Fibroblast of lung (primary cell): Measurements from ENCODE around the gene ASPN. TPM values are rescaled to one million over a fixed set of nuclear protein-coding genes. Genes with fewer than 3 reads are reported as not detected.

Experiments
- DNase-seq, 2 donors: peaks; one replicate each; pipeline versions ENCODE4 v3.0.0 to v3.0.0-alpha.2; 2010; ENCODE audit warnings: low read depth in 2 of 2
- H2AFZ ChIP-seq: 2 replicates; pipeline ENCODE4 v1.5.1; 2012; ENCODE audit warnings: low read length, control low read depth, inconsistent platforms
- H3K27ac ChIP-seq: 2 replicates; pipeline ENCODE4 v1.5.1; 2011; ENCODE audit warnings: low read length, control low read depth; ENCODE audit not compliant: insufficient read depth
- H3K27me3 ChIP-seq: 2 replicates; pipeline ENCODE4 v1.5.1; 2011; ENCODE audit warnings: mild to moderate bottlenecking, low read length; ENCODE audit not compliant: control insufficient read depth, insufficient read depth
- H3K36me3 ChIP-seq: 2 replicates; pipeline ENCODE4 v1.5.1; 2011; ENCODE audit warnings: low read length; ENCODE audit not compliant: control insufficient read depth, insufficient read depth
- H3K4me1 ChIP-seq: 2 replicates; pipeline ENCODE4 v1.5.1; 2011; ENCODE audit warnings: low read length; ENCODE audit not compliant: control insufficient read depth, insufficient read depth; ENCODE audit errors: extremely low read depth
- H3K4me2 ChIP-seq: 2 replicates; pipeline ENCODE4 v1.5.1; 2011; ENCODE audit warnings: low read length, control low read depth; ENCODE audit not compliant: insufficient read depth; ENCODE audit errors: extremely low read depth
- H3K4me3 ChIP-seq, 4 experiments: fragments of 200-600 bp in 1 of 4; sonication (generic) in 1 of 4; replicated peaks in 1 of 4; 2 replicates each; pipeline ENCODE4 v1.5.1; 2011 to 2016; ENCODE audit warnings: low read length in 4 of 4, low read depth in 3 of 4, mild to moderate bottlenecking in 3 of 4, control low read depth in 2 of 4, inconsistent platforms in 1 of 4, mixed read lengths in 1 of 4; ENCODE audit not compliant: insufficient read depth in 1 of 4; ENCODE audit errors: control extremely low read depth in 1 of 4
- H3K79me2 ChIP-seq: 2 replicates; pipeline ENCODE4 v1.5.1; 2012; ENCODE audit warnings: mild to moderate bottlenecking, low read length, inconsistent platforms; ENCODE audit not compliant: control insufficient read depth, insufficient read depth
- H3K9ac ChIP-seq: 2 replicates; pipeline ENCODE4 v1.5.1; 2011; ENCODE audit warnings: mild to moderate bottlenecking, low read length, control low read depth; ENCODE audit not compliant: insufficient read depth
- H3K9me3 ChIP-seq: 2 replicates; pipeline ENCODE4 v1.5.1; 2012; ENCODE audit warnings: low read depth, low read length; ENCODE audit not compliant: control insufficient read depth, insufficient read depth
- H4K20me1 ChIP-seq: 2 replicates; pipeline ENCODE4 v1.5.1; 2011; ENCODE audit warnings: low read length; ENCODE audit not compliant: control insufficient read depth, insufficient read depth; ENCODE audit errors: extremely low read depth
- EZH2 ChIP-seq: IDR thresholded peaks from 2 replicates; pipeline ENCODE4 v1.5.1; 2012; ENCODE audit warnings: low read length, control low read depth, mild to moderate bottlenecking; ENCODE audit errors: missing control alignments
- polyA plus RNA-seq, 2 donors: library from polyadenylated mRNA; depleted of rRNA in 1 of 2; stranded (reverse) in 1 of 2; unstranded in 1 of 2; fragments of >200 nt; gene quantifications; 2 replicates each; pipeline ENCODE4 v1.2.1, GENCODE V29; 2011 to 2012; ENCODE audit warnings: missing spikeins in 1 of 2
- total RNA-seq: library from RNA; depleted of rRNA; stranded (reverse); fragments of >200 nt; gene quantifications from 2 replicates; pipeline ENCODE4 v1.2.1, GENCODE V29; 2014
- TF ChIP-seq, protein P1 (sequence below), 2 donors: IDR thresholded peaks in 1 of 2; conservative IDR thresholded peaks in 1 of 2; 1 replicate in 1 of 2; 2 replicates in 1 of 2; pipeline ENCODE4 v1.5.1; 2011 to 2012; ENCODE audit warnings: low read length in 2 of 2, control low read depth in 1 of 2, inconsistent platforms in 1 of 2, low read depth in 1 of 2, mild to moderate bottlenecking in 1 of 2

ASPN gene
- total and polyA plus RNA-seq, 2 donors (not counting 1 experiment from before 2014, with no cell fraction given): 5.5 to 10.4 TPM

DNA sequence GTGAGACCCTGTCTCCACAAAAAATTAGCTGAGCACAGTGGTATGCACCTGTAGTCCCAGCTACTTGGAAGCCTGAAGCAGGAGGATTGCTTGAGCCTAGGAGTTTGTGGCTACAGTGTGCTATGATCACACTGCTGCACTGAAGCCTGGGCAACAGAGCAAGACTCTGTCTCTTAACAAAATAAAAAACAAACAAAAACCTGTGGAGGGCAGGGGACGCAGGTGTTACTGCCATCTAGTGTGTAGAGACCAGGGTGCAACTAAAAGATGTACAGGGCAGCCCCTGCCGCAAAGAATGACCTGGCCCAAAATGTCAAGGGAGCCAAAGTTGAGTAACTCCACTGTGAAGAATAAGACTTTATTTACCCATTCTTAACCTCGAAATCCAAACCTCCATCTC is 27.1 kb downstream of the ASPN start:
- Histone ChIP-seq H3K27ac (no peak overlapping the region), H3K36me3 (no peaks in the 10 kb centered on the region), H3K4me1 (no peaks in the 10 kb centered on the region), H3K79me2 (no peaks in the 10 kb centered on the region), H3K27me3 (no peaks in the 10 kb centered on the region), H3K9ac (no peak overlapping the region), H2AFZ (no peak overlapping the region), H3K4me3 (no peak overlapping the region), H3K9me3 (no peaks in the 10 kb centered on the region), H4K20me1 (no peaks in the 10 kb centered on the region), H3K4me2 (no peak overlapping the region)
- TF ChIP-seq, protein P1, sequence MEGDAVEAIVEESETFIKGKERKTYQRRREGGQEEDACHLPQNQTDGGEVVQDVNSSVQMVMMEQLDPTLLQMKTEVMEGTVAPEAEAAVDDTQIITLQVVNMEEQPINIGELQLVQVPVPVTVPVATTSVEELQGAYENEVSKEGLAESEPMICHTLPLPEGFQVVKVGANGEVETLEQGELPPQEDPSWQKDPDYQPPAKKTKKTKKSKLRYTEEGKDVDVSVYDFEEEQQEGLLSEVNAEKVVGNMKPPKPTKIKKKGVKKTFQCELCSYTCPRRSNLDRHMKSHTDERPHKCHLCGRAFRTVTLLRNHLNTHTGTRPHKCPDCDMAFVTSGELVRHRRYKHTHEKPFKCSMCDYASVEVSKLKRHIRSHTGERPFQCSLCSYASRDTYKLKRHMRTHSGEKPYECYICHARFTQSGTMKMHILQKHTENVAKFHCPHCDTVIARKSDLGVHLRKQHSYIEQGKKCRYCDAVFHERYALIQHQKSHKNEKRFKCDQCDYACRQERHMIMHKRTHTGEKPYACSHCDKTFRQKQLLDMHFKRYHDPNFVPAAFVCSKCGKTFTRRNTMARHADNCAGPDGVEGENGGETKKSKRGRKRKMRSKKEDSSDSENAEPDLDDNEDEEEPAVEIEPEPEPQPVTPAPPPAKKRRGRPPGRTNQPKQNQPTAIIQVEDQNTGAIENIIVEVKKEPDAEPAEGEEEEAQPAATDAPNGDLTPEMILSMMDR (conservative IDR thresholded peaks at IDR 0.05 in 1 of 2, IDR thresholded peaks at IDR 0.05 in 1 of 2; ENCODE audit: low read depth in 1 of 2, low read length in 2 of 2): no peak
- TF ChIP-seq EZH2: no peak
- DNase-seq: no peak

DNA sequence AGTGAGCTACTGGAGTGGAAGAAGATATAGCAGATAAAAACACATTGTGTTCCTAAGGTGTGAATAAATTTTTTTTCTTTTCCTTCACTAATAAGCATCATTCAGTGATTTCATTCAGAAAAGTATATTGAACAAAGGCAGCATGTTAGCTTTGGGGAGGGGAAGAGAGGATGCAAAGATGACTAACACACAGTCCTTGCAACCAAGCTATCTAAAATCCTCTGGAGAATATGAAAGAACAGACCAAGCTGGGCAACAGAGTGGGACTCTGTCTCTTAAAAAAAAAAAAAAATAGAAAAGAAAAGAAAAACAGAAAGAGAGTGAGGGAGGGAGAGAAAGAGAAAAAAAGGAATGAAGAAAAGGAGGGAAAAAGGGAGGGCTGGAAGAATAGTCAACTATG is 35.8 kb downstream of the ASPN start:
- H3K4me3 ChIP-seq: no peak overlapping the region
- no peak overlapping the region for H2AFZ ChIP-seq
- H3K9me3 ChIP-seq: no peaks in the 10 kb centered on the region
- no peak for TF ChIP-seq EZH2
- TF ChIP-seq, protein P1 (conservative IDR thresholded peaks at IDR 0.05 in 1 of 2, IDR thresholded peaks at IDR 0.05 in 1 of 2; ENCODE audit: low read depth in 1 of 2, low read length in 2 of 2): no peak
- H3K4me2 ChIP-seq: no peak overlapping the region
- H3K4me1 ChIP-seq: no peaks in the 10 kb centered on the region
- no peaks in the 10 kb centered on the region for H3K27me3 ChIP-seq
- H4K20me1 ChIP-seq: no peaks in the 10 kb centered on the region
- no peaks in the 10 kb centered on the region for H3K79me2 ChIP-seq
- no peaks in the 10 kb centered on the region for H3K36me3 ChIP-seq
- H3K9ac ChIP-seq: no peak overlapping the region
- no peak overlapping the region for H3K27ac ChIP-seq
- no peak for DNase-seq

DNA sequence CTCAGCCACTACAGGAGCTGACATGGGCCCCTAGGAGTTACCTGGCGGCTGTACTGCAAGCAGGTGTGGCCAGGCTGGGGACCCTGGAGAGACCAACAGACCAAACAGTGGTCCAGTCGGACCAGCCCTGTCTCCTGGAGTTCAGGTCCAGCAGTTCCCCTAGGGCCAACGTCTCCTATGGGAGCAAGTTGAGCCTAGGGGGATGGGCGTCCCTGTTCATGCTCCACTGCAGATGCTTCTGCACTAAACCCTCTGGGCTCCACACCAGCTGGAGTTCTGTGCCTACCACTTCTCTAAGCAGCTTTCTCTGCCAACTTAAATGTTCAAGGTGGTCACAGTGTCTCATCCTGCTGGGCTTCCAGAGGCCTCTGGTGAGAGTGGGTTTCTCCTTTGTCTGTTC is 37.5 kb downstream of the ASPN start:
- Histone ChIP-seq H3K79me2 (no peaks in the 10 kb centered on the region), H3K4me3 (no peak overlapping the region), H2AFZ (no peak overlapping the region), H3K27ac (no peak overlapping the region), H3K4me2 (no peak overlapping the region), H3K9ac (no peak overlapping the region), H3K4me1 (no peaks in the 10 kb centered on the region), H3K36me3 (no peaks in the 10 kb centered on the region), H4K20me1 (no peaks in the 10 kb centered on the region), H3K27me3 (no peaks in the 10 kb centered on the region), H3K9me3 (no peaks in the 10 kb centered on the region)
- no peak for TF ChIP-seq EZH2
- TF ChIP-seq, protein P1 (conservative IDR thresholded peaks at IDR 0.05 in 1 of 2, IDR thresholded peaks at IDR 0.05 in 1 of 2; ENCODE audit: low read depth in 1 of 2, low read length in 2 of 2): no peak
- DNase-seq: no peak
